Adrenal gland (tissue), 5 donors: ENCODE measurements around the gene SYCE3.

ENCODE experiments used
- CTCF ChIP-seq, 6 experiments: fragments of 450-650 bp in 4 of 6; fragments of 200-600 bp in 2 of 6; sonication (generic) in 1 of 6; IDR thresholded peaks; 1 replicate in 5 of 6; 2 replicates in 1 of 6; pipeline versions ENCODE4 v1.5.1 to v1.8.0; 2016 to 2021; ENCODE audit warnings: antibody characterized with exemption in 6 of 6, mild to moderate bottlenecking in 2 of 6, moderate library complexity in 1 of 6
- POLR2A ChIP-seq, 2 donors: fragments of 450-650 bp; IDR thresholded peaks; one replicate each; pipeline ENCODE4 v1.6.1; 2017; ENCODE audit warnings: antibody characterized with exemption in 2 of 2, mild to moderate bottlenecking in 2 of 2, moderate library complexity in 1 of 2
- donor health status: DM: no; HTN: no; CAD: no.

- TF ChIP-seq POLR2A (IDR thresholded peaks at IDR 0.05): no peak
- no peak for TF ChIP-seq CTCF (IDR thresholded peaks at IDR 0.05)
Observed at GRCh38 chr22:50505776-50506610, 56.7 kb downstream of the SYCE3 start.
